HG03442 (cell line): ENCODE results near the gene LBHD1.
"Not testable (repeated sequence)": the region's sequence is repeated elsewhere in the genome, so short reads cannot be mapped to it uniquely, and the experiment has no call there.

ENCODE experiments used
- ATAC-seq: cut with Tn5 transposase; IDR thresholded peaks from one replicate; pipeline ENCODE4 v1.9.1; 2021; ENCODE audit warnings: mild to moderate bottlenecking, moderate library complexity; ENCODE audit not compliant: unreplicated experiment

The LBHD1 gene

DNA sequence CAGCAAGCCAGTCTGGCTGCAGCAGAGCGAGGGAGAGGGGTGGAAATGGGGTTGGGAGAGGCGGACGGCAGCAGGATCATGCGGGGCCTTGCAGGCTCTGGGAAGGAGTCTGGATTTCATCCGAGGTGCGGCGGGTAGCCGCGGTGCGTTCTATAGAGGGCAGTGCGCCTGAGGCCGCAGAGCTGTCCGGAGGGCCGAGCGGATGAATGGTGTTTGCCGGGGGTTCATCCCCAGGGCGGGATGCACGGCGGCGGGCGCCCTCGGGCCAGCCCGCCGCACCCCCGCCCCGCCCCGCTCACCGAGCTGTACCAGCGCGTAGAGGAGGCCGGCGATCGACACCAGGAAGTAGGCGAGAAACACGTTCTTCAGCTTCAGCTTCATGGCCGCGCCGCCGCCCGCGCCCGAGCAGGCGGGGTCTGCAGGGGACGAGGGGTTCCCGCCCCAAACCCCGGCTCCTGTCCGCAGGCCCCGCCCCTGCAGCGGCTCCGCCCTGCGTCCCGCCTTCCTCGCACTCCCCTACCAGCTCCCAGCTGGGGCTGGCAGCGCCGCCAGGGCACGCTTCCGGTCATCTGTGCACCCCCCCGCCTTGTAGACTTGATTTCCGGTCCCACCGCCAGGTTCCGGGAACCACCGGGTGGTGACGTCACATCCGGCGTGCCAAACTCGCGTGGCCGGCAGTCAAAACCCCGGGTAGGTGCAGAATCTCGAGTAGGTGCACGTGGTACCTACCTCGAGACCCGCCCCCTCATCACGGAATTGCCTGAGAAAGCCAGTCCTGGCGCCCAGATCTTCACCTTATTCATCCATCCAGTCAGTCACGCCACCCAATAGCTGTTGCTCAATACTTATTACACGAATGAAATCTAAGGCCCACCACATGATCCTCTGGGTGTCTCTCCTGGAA, 50.2 kb downstream of the LBHD1 start, which contains the start of gene B3GAT3:
B3GAT3 (minus strand) TSS at position 420 of the 904 bp plus-strand sequence; CDS start at position 381, 39 bp downstream.
- ATAC-seq = peak; percentile 91

DNA sequence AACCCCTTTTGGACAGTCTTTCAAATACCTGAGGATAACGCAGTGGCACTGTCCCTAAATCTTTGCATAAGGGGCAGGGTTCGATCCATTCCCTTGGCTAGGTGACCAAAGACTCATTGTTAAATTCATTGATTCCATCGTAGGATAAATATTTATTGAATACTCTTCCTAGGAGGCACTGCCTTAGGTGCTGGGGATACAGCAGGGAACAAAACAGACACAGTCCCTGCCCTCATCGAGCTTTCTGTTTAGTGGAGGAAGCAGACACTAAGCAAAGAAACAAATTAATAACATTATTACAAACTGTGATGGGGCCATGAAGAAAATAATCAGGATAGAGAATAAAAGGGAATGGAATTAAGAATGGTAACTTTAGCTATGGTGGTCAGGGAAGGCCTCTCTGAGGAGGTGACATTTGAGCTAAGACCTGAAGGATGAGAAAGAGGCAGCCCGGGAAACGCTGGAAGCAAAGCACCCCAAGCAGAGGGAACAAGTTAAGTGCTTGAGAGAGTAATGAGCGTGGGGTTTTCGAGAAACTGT, 51.0 kb downstream of the LBHD1 start:
- no peak for ATAC-seq

DNA sequence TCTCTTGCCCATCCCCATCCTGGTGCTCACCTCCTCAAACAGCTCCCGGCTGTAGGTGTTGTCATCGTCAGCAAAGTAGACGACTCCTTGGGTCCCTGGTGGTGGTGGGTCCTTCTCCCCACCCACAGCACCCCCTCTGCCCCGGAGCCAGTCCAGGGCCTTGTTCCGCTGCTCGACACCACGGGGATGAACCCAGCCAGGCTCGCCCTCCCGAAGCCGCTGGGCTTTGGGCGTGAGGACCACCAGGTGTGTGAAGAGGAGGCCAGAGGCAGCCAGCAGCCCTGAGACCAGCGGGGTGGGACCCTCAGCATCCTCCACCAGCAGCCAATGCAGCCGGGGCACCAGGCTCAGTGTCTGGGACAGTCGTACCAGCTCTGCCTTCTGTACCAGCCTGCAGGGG, 55.1 kb downstream of the LBHD1 start:
- not testable (repeated sequence) for ATAC-seq

DNA sequence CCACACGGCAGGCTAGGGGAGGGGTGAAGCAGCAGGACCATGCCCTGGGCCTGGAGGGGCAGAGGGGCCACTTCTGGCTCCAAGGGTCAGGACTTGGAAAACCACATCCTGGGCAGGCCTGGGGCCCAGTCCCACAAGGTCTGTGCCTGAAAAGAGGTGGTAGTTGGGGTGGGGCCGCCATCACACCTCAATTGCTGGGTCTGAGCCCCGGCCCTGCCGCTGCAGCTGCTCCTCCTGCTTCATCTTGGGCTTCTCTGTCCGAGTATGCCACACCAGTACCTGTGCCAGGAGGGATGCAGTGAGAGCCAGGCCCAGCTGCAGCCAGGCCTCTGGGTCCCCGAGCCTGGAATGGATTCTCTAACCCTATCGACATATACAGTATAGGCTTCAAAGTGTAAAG, 56.5 kb downstream of the LBHD1 start:
- no peak for ATAC-seq

DNA sequence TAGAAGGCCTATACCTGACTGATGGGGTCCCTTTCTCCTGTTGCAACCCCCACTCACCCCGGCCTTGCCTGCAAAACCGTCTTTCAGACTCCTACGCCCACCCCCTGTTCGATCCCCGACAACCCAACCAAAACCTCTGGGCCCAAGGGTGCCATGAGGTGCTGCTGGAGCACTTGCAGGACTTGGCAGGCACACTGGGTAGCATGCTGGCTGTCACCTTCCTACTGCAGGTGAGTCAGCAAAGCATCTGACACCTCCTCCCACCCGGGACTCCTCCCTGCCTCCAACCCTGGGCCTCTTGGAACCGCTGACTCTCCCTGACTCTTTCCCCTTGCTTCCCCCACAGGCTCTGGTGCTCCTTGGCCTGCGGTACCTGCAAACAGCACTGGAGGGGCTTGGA, 57.8 kb downstream of the LBHD1 start:
- no peak for ATAC-seq

DNA sequence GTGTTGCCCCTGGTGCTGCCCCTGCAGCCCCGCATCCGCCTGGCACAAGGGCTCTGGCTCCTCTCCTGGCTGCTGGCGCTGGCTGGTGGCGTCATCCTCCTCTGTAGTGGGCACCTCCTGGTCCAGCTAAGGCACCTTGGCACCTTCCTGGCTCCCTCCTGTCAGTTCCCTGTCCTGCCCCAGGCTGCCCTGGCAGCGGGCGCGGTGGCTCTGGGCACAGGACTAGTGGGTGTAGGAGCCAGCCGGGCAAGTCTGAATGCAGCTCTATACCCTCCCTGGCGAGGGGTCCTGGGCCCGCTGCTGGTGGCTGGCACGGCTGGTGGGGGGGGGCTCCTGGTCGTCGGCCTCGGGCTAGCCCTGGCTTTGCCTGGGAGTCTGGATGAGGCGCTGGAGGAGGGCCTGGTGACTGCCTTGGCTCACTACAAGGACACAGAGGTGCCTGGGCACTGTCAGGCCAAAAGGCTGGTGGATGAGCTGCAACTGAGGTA, 58.7 kb downstream of the LBHD1 start:
- no peak for ATAC-seq
